ENCODE data around the gene YPEL1.
"Not testable (repeated sequence)": the region's sequence is repeated elsewhere in the genome, so short reads cannot be mapped to it uniquely, and the experiment has no call there.

YPEL1 gene

GRCh38 chr22:21702094-21702493, 33.5 kb downstream of the YPEL1 start:
- in situ Hi-C loops (cut with HindIII; ENCODE audit: low sequenced_read_pairs), result loop anchor here (25.0 kb wide), 1 partner anchor 235 kb away; no protein-coding TSS in a partner anchor

GRCh38 chr22:21701384-21701971, 34.1 kb downstream of the YPEL1 start:
- in situ Hi-C loops (cut with HindIII; ENCODE audit: low sequenced_read_pairs), result loop anchor here (25.0 kb wide), 1 partner anchor 236 kb away; no protein-coding TSS in a partner anchor

- in situ Hi-C loops (cut with HindIII; ENCODE audit: low sequenced_read_pairs), result loop anchor here (25.0 kb wide), 1 partner anchor 236 kb away; no protein-coding TSS in a partner anchor
Observed at GRCh38 chr22:21700822-21701221, 34.8 kb downstream of the YPEL1 start.

- in situ Hi-C loops (cut with HindIII; ENCODE audit: low sequenced_read_pairs), result loop anchor here (25.0 kb wide), 1 partner anchor 238 kb away; no protein-coding TSS in a partner anchor
Observed at GRCh38 chr22:21699643-21700042, 36.0 kb downstream of the YPEL1 start.

- in situ Hi-C loops (cut with HindIII; ENCODE audit: low sequenced_read_pairs), result no loop called here
Observed at GRCh38 chr22:21698430-21699329, 36.9 kb downstream of the YPEL1 start.

GRCh38 chr22:21697880-21698279, 37.7 kb downstream of the YPEL1 start:
- in situ Hi-C loops (cut with HindIII; ENCODE audit: low sequenced_read_pairs), result no loop called here

- in situ Hi-C loops (cut with HindIII; ENCODE audit: low sequenced_read_pairs), result no loop called here
Observed at GRCh38 chr22:21697021-21697771, 38.4 kb downstream of the YPEL1 start.

GRCh38 chr22:21696115-21696514, 39.5 kb downstream of the YPEL1 start:
- in situ Hi-C loops (cut with HindIII; ENCODE audit: low sequenced_read_pairs), result no loop called here

GRCh38 chr22:21695430-21696085, 40.0 kb downstream of the YPEL1 start:
- in situ Hi-C loops (cut with HindIII; ENCODE audit: low sequenced_read_pairs), result no loop called here

- in situ Hi-C loops (cut with HindIII; ENCODE audit: low sequenced_read_pairs), result no loop called here
Observed at GRCh38 chr22:21694795-21695429, 40.7 kb downstream of the YPEL1 start.

- in situ Hi-C loops (cut with HindIII; ENCODE audit: low sequenced_read_pairs), result no loop called here
Observed at GRCh38 chr22:21694394-21694793, 41.2 kb downstream of the YPEL1 start.

- in situ Hi-C loops (cut with HindIII; ENCODE audit: low sequenced_read_pairs), result no loop called here
Observed at GRCh38 chr22:21693999-21694341, 41.6 kb downstream of the YPEL1 start.

GRCh38 chr22:21693333-21693998, 42.1 kb downstream of the YPEL1 start:
- in situ Hi-C loops (cut with HindIII; ENCODE audit: low sequenced_read_pairs), result no loop called here

DNA sequence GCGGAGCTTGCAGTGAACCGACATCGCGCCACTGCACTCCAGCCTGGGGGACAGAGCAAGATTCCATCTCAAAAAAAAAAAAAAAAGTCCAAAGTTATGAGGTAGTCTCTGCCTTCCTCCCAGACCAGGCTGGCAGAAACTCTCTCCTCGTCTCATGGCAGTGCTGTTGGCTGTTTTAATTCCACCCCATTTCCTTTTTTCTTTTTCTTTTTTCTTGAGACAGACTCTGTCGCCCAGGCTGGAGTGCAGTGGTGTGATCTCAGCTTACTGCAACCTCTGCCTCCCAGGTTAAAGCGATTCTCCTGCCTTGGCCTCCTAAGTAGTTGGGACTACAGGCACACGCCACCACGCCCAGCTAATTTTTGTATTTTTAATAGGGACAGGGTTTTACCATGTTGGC, 42.7 kb downstream of the YPEL1 start:
- in situ Hi-C loops (cut with HindIII; ENCODE audit: low sequenced_read_pairs), result not testable (repeated sequence)

DNA sequence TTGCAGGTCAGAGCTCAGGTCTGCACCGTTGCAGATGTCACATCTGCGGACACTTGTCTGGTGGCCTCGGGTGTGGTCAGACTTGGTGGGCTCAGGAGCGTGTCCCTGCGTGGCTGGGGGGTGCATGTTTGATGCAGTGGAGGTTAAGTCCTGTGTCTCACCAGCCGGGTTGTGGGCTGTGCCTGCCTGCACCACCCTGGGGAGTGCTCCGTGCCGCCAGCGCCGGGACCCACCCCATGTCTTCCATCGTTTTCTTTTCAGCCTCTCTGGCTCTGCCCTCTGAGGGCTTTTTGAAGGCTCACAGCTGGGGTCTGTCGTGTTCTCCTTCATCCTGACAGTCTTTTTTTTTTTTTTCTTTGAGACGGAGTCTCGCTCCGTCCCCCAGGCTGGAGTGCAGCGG, 43.8 kb downstream of the YPEL1 start:
- in situ Hi-C loops (cut with HindIII; ENCODE audit: low sequenced_read_pairs), result no loop called here

GRCh38 chr22:21690401-21690801, 45.2 kb downstream of the YPEL1 start:
- in situ Hi-C loops (cut with HindIII; ENCODE audit: low sequenced_read_pairs), result no loop called here

GRCh38 chr22:21688706-21689381, 46.8 kb downstream of the YPEL1 start:
- in situ Hi-C loops (cut with HindIII; ENCODE audit: low sequenced_read_pairs), result no loop called here

GRCh38 chr22:21688341-21688705, 47.3 kb downstream of the YPEL1 start:
- in situ Hi-C loops (cut with HindIII; ENCODE audit: low sequenced_read_pairs), result no loop called here

GRCh38 chr22:21687685-21688259, 47.8 kb downstream of the YPEL1 start:
- in situ Hi-C loops (cut with HindIII; ENCODE audit: low sequenced_read_pairs), result no loop called here

Measured in DLD1 (cell line).